HG03520 (cell line): Measurements from ENCODE around the gene MAN1C1.
"Not testable (repeated sequence)": the region's sequence is repeated elsewhere in the genome, so short reads cannot be mapped to it uniquely, and the experiment has no call there.

Experiments used
- ATAC-seq: cut with Tn5 transposase; IDR thresholded peaks from one replicate; pipeline ENCODE4 v1.9.1; 2021; ENCODE audit warnings: mild to moderate bottlenecking, moderate library complexity; ENCODE audit not compliant: unreplicated experiment

Gene MAN1C1

GRCh38 chr1:25583519-25584370 lies 32.8 kb upstream of the MAN1C1 start:
- ATAC-seq: no peak

DNA sequence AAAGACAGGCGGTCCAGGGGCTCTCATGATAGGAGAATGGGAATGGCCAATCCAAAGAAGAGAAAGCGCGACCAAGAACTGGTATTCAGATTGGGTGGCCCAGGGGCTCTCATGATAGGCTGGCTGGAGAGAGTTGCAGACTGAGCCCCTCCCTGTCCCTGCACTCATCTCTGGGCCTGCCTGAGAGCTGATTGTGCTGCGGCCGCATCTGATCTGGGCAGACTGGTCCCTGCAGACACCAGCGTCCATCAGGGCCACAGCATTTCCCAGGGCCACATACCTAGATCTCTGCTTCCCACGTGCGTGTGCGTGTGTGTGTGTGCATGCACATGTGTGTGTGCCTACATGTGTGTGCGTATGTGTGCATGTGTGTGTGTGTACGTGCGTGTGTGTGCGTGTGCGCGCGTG lies 30.4 kb upstream of the MAN1C1 start:
- no peak for ATAC-seq

GRCh38 chr1:25587290-25587689 lies 29.3 kb upstream of the MAN1C1 start:
- ATAC-seq: no peak

DNA sequence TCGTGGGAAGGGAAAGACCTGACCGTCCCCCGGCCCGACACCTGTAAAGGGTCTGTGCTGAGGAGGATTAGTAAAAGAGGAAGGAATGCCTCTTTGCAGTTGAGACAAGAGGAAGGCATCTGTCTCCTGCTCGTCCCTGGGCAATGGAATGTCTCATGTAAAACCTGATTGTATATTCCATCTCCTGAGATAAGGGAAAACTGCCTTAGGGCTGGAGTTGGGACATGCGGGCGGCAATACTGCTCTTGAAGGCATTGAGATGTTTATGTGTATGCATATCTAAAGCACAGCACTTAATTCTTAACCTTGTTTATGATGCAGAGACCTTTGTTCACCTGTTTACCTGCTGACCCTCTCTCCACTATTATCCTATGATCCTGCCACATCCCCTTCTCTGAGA lies 28.4 kb upstream of the MAN1C1 start:
- ATAC-seq: not testable (repeated sequence)

DNA sequence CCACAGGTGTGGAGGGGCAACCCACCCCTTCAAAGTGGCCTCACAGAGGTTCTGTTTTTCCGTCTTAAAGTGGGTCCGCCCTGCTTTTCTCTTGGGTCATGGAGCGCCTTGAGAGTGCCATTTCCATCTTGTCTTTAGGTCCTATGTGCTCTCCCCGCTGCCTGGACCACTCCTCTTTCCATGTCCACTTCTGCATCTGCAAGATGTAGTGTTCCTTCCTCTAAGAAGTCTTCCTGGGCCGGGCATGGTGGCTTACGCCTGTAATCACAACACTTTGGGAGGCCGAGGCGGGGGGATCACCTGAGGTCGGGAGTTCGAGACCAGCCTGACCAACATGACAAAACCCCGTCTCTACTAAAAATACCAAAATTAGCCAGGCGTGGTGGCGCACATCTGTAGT lies 27.8 kb upstream of the MAN1C1 start:
- not testable (repeated sequence) for ATAC-seq

DNA sequence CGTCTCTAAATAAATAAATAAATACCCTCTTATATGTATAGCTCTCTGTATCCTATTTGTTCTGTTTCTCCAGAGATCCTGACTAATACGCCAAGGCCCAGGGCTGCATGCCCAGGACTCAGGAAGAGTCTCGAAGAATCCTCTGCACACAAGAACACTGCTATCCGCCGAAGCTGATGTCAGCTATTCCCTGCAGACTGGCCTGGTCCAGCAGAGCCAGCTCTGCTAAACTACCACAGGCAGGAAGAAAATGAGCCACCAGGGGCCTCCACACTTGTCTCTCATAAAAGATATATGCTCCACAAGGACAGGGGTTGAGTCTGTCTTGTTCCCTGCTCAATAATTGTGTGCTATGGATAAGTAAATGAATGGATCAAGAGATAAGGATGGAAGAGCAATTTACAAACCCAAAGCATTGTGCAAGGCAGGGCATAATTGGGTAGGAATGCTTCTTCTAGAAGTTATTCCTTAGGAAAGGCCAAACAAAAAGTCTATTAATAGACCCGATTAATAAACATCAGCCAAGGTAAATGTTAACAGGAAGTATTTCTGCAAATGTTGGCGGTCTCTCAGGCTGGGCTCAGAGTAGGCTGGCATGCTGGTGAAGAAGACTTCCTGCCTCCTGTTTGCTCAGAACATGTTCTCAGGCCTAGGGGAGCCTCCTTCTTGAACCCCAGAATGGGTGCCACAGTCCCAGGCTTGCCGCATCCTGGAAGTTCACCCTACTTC lies 26.3 kb upstream of the MAN1C1 start:
- ATAC-seq: no peak

GRCh38 chr1:25593861-25594260 lies 22.7 kb upstream of the MAN1C1 start:
- no peak for ATAC-seq

- ATAC-seq: no peak
Observed at GRCh38 chr1:25594971-25595370, 21.6 kb upstream of the MAN1C1 start.

- ATAC-seq: not testable (repeated sequence)
Observed at GRCh38 chr1:25596641-25597040, 19.9 kb upstream of the MAN1C1 start.

GRCh38 chr1:25598879-25599278 lies 17.7 kb upstream of the MAN1C1 start:
- no peak for ATAC-seq

GRCh38 chr1:25599969-25600610 lies 16.5 kb upstream of the MAN1C1 start:
- no peak for ATAC-seq

- not testable (repeated sequence) for ATAC-seq
Observed at GRCh38 chr1:25600971-25601699, 15.5 kb upstream of the MAN1C1 start.

- ATAC-seq: not testable (repeated sequence)
Observed at GRCh38 chr1:25603779-25604538, 12.6 kb upstream of the MAN1C1 start.

- no peak for ATAC-seq
Observed at GRCh38 chr1:25607123-25607522, 9.5 kb upstream of the MAN1C1 start.

DNA sequence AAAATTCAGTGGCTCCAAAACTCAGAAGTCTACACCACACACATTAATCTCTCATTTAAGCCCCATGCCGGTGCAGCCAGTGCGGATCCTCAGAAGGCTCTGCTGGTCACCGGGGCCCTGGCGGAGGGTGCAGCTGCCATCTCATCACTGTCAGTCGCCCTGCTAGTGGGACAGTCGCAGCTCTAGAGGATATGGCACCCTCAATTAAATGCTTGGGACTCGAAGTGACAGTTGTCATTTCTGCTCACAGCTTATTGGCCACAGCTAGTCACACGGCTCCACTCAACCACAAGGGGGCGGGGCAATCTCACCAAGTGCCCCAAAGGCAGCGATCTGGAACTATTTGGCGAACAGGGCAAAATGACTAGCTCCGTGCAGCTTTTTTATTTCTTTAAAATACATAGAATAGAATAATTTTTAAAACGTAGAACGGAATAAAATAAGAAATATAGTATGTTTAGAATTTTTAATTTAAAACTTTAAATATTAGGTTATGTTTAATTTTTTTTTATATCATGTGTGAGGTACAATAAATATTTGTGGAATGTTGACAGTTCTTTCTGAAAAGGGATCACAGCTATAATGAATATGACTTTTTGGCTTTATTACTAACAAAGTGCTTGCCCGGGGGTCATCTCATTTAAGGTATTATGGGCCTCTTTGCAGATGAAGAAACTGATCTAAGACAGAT lies 8.0 kb upstream of the MAN1C1 start:
- no peak for ATAC-seq

DNA sequence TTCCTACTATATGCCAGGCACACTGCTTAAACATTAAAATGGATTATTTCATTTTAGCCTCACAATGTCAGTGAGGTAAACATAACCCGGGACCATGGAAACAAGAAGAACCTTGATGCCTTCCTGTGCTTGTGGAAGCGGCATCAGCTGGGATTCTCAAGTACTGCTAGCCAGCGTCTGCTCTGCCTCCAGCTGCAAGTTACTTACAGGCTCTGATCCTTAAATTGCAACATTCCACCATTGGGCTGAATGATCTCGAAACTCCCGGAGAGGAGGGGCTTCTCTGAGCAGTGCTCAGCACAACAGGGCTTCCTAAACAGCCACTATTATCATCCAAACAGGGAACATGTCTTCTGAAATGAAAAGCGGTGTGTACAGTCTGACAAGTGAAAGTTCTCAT lies 6.7 kb upstream of the MAN1C1 start:
- ATAC-seq: no peak

- no peak for ATAC-seq
Observed at GRCh38 chr1:25610822-25611630, 5.6 kb upstream of the MAN1C1 start.

GRCh38 chr1:25611843-25612242 lies 4.7 kb upstream of the MAN1C1 start:
- no peak for ATAC-seq

DNA sequence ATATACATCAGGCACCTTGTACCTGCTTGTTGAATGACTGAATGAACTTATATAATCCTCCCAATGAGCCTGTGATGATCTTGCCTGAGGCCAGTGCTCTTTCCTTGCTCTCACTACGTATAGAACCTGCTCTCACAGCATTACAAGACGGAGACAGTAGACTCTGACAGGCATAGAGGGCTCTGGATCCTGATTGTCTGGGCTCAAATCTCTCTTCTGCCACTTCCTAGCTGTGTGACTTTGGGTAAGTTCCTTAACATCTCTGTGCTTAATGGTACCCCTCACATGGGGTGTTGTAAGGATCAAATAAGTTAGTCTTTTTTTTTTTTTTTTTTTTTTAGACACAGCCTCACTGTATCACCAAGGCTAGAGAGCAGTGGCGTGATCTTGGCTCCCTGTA lies 4.2 kb upstream of the MAN1C1 start:
- ATAC-seq: no peak
